GM18526 (cell line): ENCODE measurements around the gene TMEM255B.

Experiments
- POLR2A ChIP-seq: IDR thresholded peaks from 3 replicates; pipeline ENCODE4 v1.6.1; 2011; ENCODE audit not compliant: insufficient read length; ENCODE audit errors: extremely low read depth

Gene TMEM255B

GRCh38 chr13:113835461-113836270, 76.6 kb downstream of the TMEM255B start:
- TF ChIP-seq POLR2A: no peak

- no peak for TF ChIP-seq POLR2A
Observed at GRCh38 chr13:113836768-113837559, 77.9 kb downstream of the TMEM255B start.

GRCh38 chr13:113837560-113838355, 78.7 kb downstream of the TMEM255B start:
- TF ChIP-seq POLR2A: no peak

GRCh38 chr13:113838711-113839201, 79.7 kb downstream of the TMEM255B start:
- TF ChIP-seq POLR2A: no peak

GRCh38 chr13:113839536-113840204, 80.6 kb downstream of the TMEM255B start:
- TF ChIP-seq POLR2A: no peak

- TF ChIP-seq POLR2A: no peak
Observed at GRCh38 chr13:113840541-113841352, 81.7 kb downstream of the TMEM255B start.

GRCh38 chr13:113841353-113841650, 82.3 kb downstream of the TMEM255B start:
- no peak for TF ChIP-seq POLR2A

GRCh38 chr13:113842336-113843062, 83.5 kb downstream of the TMEM255B start:
- TF ChIP-seq POLR2A: no peak

- TF ChIP-seq POLR2A: no peak
Observed at GRCh38 chr13:113843063-113843654, 84.1 kb downstream of the TMEM255B start.

GRCh38 chr13:113843864-113844556, 85.0 kb downstream of the TMEM255B start:
- TF ChIP-seq POLR2A: no peak

- TF ChIP-seq POLR2A: no peak
Observed at GRCh38 chr13:113845055-113845454, 86.0 kb downstream of the TMEM255B start.
